ENCODE results near the gene GNA12.

The GNA12 gene

GRCh38 chr7:2869981-2870380 is 25.9 kb upstream of the GNA12 start:
- TF ChIP-seq CTCF (IDR thresholded peaks at IDR 0.05; ENCODE audit: low read depth, low read length, missing control alignments), result no peak
- H3K4me3 ChIP-seq (ENCODE audit: low read depth, low read length), result no peak overlapping the region
- DNase-seq (ENCODE audit: low read depth), result no peak
- in situ Hi-C loops (cut with HindIII; ENCODE audit: low sequenced_read_pairs), result no loop called here

GRCh38 chr7:2866601-2867000 is 22.5 kb upstream of the GNA12 start:
- no peak for DNase-seq (ENCODE audit: low read depth)
- TF ChIP-seq CTCF (IDR thresholded peaks at IDR 0.05; ENCODE audit: low read depth, low read length, missing control alignments), result no peak
- H3K4me3 ChIP-seq (ENCODE audit: low read depth, low read length), result no peak overlapping the region
- in situ Hi-C loops (cut with HindIII; ENCODE audit: low sequenced_read_pairs), result no loop called here

- no peak overlapping the region for H3K4me3 ChIP-seq (ENCODE audit: low read depth, low read length)
- peak; percentile 65 for DNase-seq (ENCODE audit: low read depth)
- in situ Hi-C loops (cut with HindIII; ENCODE audit: low sequenced_read_pairs), result no loop called here
- TF ChIP-seq CTCF (IDR thresholded peaks at IDR 0.05; ENCODE audit: low read depth, low read length, missing control alignments), result peak; percentile 83
These were observed 21.0 kb upstream of the GNA12 start for GRCh38 chr7:2864999-2865670.

- no peak overlapping the region for H3K4me3 ChIP-seq (ENCODE audit: low read depth, low read length)
- TF ChIP-seq CTCF (IDR thresholded peaks at IDR 0.05; ENCODE audit: low read depth, low read length, missing control alignments), result no peak
- DNase-seq (ENCODE audit: low read depth), result no peak
- in situ Hi-C loops (cut with HindIII; ENCODE audit: low sequenced_read_pairs), result no loop called here
These were observed 20.3 kb upstream of the GNA12 start for GRCh38 chr7:2864204-2864985.

GRCh38 chr7:2863461-2864066 is 19.5 kb upstream of the GNA12 start:
- peak; percentile 85 for DNase-seq (ENCODE audit: low read depth)
- H3K4me3 ChIP-seq (ENCODE audit: low read depth, low read length), result no peak overlapping the region
- no peak for TF ChIP-seq CTCF (IDR thresholded peaks at IDR 0.05; ENCODE audit: low read depth, low read length, missing control alignments)
- in situ Hi-C loops (cut with HindIII; ENCODE audit: low sequenced_read_pairs), result no loop called here

- DNase-seq (ENCODE audit: low read depth), result peak; percentile 46
- in situ Hi-C loops (cut with HindIII; ENCODE audit: low sequenced_read_pairs), result no loop called here
- no peak overlapping the region for H3K4me3 ChIP-seq (ENCODE audit: low read depth, low read length)
- no peak for TF ChIP-seq CTCF (IDR thresholded peaks at IDR 0.05; ENCODE audit: low read depth, low read length, missing control alignments)
These were observed 18.8 kb upstream of the GNA12 start for GRCh38 chr7:2862831-2863361.
